ENCODE results near the gene PCBP3. TPM values are rescaled to one million over a fixed set of nuclear protein-coding genes. Genes with fewer than 3 reads are reported as not detected.

The PCBP3 gene
- total RNA-seq, 4 donors from 2014 or later, result 0.99 to 7.0 (median 2.5) TPM; not detected in 1

GRCh38 chr21:45613396-45613795, 30.1 kb upstream of the PCBP3 start:
- intact Hi-C loops (cut with DNase I; ENCODE audit: low total_unique reads), result no loop called here
- peak in 1 of 2 donors; percentile 78 for DNase-seq (ENCODE audit: low spot score in 2 of 2)
- WGBS, 2 donors, result 79 to 92% methylated on average over 6 of the region's 6 CpGs
- no peak overlapping the region for H3K4me3 ChIP-seq (ENCODE audit: low read depth, poor library complexity, severe bottlenecking)
- TF ChIP-seq POLR2A (IDR thresholded peaks at IDR 0.05), result no peak
- TF ChIP-seq CTCF (IDR thresholded peaks at IDR 0.05), result no peak

- no peak overlapping the region for H3K4me3 ChIP-seq (ENCODE audit: low read depth, poor library complexity, severe bottlenecking)
- intact Hi-C loops (cut with DNase I; ENCODE audit: low total_unique reads), result no loop called here
- 56 to 65% methylated on average over 9 of the region's 9 CpGs for WGBS, 2 donors
- DNase-seq (ENCODE audit: low spot score in 2 of 2), result peak in 1 of 2 donors; percentile 18
- no peak for TF ChIP-seq CTCF (IDR thresholded peaks at IDR 0.05)
- no peak for TF ChIP-seq POLR2A (IDR thresholded peaks at IDR 0.05)
These were observed 29.6 kb upstream of the PCBP3 start for GRCh38 chr21:45613881-45614280.

DNA sequence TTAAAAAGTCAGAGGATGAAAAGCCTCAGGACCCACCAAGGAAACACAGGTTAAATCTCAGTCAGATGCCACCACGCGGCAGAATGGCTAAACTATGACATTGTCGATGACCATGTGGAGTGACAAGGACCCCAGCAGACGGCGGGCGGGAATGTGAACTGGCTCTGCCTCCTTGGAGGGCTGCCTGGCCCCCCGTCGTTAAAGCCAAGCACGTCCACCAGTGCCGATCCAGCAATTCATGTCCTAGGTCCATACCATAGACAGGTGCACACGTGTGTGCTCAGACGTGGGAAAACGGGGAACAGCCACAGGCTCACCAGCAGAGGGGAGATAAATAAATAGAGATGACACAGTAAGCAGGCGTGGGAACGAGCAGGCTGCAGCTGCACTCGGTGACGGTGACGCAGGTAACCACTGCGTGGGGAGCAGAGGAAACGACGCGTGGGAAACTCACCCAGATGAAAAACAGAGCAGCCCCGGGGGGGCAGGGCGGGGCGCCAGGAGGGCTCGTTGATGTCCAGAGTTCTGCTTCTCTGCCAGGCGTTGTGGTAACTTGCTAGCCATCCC, 28.3 kb upstream of the PCBP3 start:
- no peak overlapping the region for H3K4me3 ChIP-seq (ENCODE audit: low read depth, poor library complexity, severe bottlenecking)
- TF ChIP-seq CTCF (IDR thresholded peaks at IDR 0.05) (no peak), POLR2A (IDR thresholded peaks at IDR 0.05) (no peak)
- intact Hi-C loops (cut with DNase I; ENCODE audit: low total_unique reads), result no loop called here
- DNase-seq (ENCODE audit: low spot score in 2 of 2), result peak in 1 of 2 donors; percentile 77
- 48 to 53% methylated on average over 27 of the region's 27 CpGs for WGBS, 2 donors

- peak in 1 of 2 donors; percentile 84 for DNase-seq (ENCODE audit: low spot score in 2 of 2)
- TF ChIP-seq POLR2A (IDR thresholded peaks at IDR 0.05) (no peak), CTCF (IDR thresholded peaks at IDR 0.05) (no peak)
- WGBS, 2 donors, result 60 to 66% methylated on average over 17 to 19 of the region's 19 CpGs
- H3K4me3 ChIP-seq (ENCODE audit: low read depth, poor library complexity, severe bottlenecking), result no peak overlapping the region
- intact Hi-C loops (cut with DNase I; ENCODE audit: low total_unique reads), result no loop called here
These were observed 26.3 kb upstream of the PCBP3 start for GRCh38 chr21:45617021-45617921.

DNA sequence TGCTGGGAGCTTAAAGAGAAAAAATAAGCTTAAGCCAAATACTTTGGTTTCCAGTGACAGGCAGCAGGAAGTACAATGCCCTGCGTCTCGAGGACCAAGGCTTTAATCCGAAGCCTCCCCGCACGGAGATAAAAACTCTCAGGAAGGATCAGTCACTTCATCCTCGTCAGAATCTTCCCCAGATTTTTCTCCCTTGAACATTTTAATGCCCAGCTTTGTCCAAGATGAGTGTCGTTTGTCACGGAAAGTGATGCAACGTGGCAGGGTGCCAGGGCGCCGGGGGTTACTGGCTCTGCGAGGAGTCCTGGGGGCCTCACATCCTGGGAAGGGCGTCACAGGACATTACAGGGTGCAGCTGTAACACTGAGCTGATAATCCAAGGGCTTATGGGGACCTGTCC, 25.2 kb upstream of the PCBP3 start:
- no peak overlapping the region for H3K4me3 ChIP-seq (ENCODE audit: low read depth, poor library complexity, severe bottlenecking)
- WGBS, 2 donors, result 33 to 35% methylated on average over 13 of the region's 13 CpGs
- intact Hi-C loops (cut with DNase I; ENCODE audit: low total_unique reads), result no loop called here
- DNase-seq (ENCODE audit: low spot score in 2 of 2), result peak in 1 of 2 donors; percentile 72
- no peak for TF ChIP-seq POLR2A (IDR thresholded peaks at IDR 0.05)

DNA sequence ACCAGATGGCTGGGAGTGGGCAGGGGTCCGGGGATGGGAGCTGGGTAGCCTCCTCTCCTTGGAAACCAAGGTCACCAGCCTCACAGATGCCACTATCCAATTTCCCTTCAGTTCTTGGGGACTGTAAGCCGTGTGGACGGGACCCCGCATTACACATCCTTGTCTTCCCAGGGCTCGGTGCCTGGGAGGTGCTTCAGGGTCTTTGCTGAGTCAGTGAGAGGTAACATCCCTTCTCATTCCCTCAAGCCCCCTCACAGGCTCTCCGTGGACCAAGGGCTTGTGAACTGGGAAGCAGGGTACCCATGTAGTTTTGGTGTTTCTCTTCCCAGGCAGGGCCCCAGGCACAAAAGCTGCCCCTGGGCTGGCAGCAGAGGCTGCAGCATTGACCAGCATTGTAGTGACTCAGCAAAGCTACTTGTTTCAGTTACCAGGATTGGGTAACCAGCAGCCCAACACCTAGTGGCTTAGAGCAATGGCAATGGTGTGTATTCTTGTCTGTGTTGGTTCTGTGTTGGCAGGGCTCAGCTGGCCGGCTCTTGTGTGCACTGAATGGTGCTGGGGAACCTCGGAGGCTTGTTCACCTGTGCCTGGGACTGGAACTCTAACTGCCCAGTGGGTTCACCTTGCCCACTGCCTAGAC, 24.6 kb upstream of the PCBP3 start:
- 81 to 86% methylated on average over 8 of the region's 8 CpGs for WGBS, 2 donors
- TF ChIP-seq POLR2A (IDR thresholded peaks at IDR 0.05), result no peak
- TF ChIP-seq CTCF (IDR thresholded peaks at IDR 0.05), result no peak
- DNase-seq (ENCODE audit: low spot score in 2 of 2), result peak in 1 of 2 donors; percentile 49
- intact Hi-C loops (cut with DNase I; ENCODE audit: low total_unique reads), result no loop called here
- no peak overlapping the region for H3K4me3 ChIP-seq (ENCODE audit: low read depth, poor library complexity, severe bottlenecking)

Data from lower leg skin (tissue), 4 donors.